Stimulated activated CD4-positive, alpha-beta T cell treated with anti-CD3 and anti-CD28 coated beads, Interleukin-12 subunit alpha, Interleukin-12 subunit beta, amount 100 ng/mL, for 48 hours (primary cell): ENCODE data around the gene CRK.
"Not testable (repeated sequence)": the region's sequence is repeated elsewhere in the genome, so short reads cannot be mapped to it uniquely, and the experiment has no call there.

Experiments used
- DNase-seq, 3 donors: peaks; one replicate each; pipeline ENCODE4 v3.0.0-alpha.2; 2020; ENCODE audit warnings: low read depth in 2 of 3, low spot score in 1 of 3

The CRK gene

DNA sequence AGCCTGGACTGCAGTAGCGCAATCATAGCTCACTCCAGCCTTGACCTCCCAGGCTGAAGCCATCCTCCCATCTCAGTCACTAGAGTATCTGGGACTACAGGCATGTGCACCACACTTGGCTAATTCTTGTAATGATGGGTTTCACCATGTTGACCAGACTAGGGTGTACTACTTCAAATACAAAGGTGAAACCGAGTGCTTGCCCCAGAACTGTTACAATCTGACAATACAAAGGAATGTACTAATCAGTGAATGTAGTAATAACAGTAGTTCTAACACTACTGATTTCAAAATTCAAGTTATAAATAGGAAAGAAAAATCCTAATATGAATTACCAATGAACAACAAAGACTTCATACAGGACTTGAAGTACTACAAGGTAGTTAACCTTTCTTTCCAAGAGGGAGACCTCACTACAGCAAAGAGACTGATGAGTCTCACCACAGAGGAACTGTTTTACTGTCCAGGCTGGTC lies 24.4 kb downstream of the CRK start:
- DNase-seq: no peak

DNA sequence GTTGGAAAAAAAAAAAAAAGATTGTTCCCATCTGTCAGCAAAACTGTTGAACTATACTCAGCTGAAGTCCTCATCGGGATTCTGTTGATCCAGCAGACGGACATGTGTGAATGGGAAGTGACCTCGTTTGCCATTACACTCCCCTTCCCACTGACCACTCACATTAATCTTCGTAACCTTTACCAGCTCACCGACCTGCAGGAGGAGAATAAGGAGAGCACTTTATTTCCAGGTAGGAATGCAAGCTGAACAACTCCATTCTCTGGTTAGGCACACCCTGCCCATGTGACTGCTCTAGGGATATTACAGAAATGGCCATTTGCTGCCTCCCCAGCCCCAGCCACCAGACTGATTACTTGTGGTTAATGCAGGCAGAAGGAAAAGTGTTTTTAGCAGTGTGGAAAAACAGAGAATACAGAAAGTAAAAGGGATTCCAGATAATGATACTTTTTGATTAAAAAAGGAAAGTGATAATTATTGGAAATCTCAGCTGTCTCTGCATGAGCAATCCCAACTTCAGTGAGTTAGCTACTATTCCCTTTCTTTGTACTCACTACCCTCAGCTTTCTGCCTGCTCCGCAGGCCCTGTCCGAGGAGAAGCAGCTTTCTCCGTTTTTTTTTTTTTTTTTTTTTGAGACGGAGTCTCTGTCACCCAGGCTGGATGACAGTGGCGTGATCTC lies 32.4 kb downstream of the CRK start:
- no peak for DNase-seq

DNA sequence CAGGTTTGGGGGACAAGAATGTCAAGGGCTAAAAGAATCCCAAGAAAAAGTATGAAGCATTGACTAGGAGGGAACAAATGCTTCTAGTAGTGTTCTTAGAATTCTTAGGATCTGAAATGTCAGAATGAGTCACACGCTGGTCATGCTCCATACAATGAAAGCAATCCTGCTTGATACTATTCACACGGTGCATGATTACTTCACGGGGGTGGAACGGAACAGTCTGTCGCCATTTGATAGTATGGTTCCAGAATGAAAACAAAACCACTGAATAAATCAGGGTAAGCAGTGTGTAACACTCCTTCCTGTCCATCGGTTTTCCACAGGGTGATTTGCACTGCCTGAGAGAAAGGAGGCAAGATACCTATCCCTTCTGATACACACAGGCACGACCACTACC lies 33.1 kb downstream of the CRK start:
- DNase-seq: no peak

DNA sequence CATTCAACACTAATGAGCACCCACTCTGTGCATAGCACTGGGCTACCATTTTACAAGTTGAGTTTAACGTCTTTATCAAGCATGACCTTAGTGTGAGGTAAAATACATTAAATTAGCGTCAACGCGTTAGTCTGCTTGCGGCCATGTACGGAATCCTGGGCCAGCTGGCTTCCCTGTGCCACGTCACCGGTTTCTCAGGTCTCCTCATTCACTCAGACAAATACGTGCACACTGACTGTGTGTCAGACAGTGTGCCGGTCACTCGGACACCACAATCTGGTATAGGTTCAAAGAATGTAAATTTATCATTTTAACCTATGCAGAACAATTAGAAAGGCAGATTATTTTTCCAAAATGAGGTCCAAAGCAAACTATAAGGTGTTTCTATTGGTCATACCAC lies 34.6 kb downstream of the CRK start:
- DNase-seq: no peak

DNA sequence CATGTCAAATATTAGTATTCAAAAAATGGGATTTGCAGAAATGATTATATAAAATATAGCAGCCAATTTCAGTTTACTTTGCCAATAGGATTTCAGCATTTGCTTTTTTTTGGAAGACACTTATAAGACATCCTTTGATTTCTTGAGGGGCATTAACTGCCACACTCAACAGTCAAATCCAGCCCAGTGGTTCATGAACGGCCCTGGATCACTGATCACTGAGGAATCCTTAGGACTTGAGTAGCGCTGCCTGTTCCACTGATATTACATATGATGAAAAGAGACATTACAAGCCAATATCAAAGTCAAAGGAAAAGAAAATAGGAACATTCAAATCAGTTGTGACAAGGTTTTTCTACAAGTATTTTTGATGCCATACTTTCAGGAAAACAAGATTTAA lies 35.1 kb downstream of the CRK start:
- no peak for DNase-seq

DNA sequence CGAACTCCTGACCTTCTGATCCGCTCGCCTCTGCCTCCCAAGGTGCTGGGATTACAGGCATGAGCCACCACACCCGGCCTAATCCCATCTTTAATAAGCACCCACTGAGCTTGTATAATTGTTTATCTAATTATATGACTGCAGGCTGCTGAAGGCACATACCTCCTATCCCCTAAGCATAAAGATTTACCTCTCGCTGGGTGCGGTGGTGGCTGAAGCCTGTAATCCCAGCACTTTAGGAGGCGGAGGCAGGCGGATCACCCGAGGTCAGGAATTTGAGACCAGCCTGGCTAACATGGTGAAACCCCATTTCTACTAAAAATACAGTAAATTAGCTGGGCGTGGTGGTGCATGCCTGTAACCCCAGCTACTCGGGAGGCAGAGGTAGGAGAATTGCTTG lies 35.9 kb downstream of the CRK start:
- DNase-seq: no peak

DNA sequence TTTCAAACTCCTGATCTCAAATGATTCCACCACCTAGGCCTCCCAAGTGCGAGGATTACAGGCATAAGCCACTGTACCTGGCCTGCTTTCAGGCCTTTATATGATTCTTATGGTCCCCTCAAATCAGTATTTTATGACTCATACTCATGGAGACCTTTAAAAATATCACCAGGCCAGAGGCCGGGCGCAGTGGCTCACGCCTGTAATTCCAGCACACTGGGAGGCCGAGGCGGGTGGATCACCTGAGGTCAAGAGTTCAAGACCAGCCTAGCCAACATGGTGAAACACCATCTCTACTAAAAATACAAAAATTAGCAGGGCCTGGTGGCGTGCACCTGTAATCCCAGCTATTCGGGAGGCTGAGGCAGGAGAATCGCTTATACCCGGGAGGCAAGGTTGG lies 37.6 kb downstream of the CRK start:
- DNase-seq: not testable (repeated sequence)

DNA sequence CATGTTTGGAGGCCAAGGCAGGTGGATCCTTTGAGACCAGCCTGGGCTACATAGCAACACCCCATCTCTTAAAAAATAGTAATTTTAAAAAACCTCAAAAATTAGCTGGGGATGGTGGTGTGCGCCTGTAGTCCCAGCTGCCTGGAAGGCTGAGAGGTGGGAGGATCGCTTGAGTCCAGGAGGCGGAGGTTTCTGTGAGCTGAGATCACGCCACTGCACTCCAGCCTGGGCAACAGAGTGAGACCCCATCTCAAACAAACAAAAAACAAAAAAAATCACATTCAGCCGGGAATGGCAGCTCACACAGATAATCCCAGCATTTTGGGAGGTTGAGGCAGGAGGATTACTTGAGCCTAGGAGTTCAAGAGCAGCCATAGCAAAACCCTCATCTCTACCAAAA lies 39.6 kb downstream of the CRK start:
- DNase-seq: no peak

DNA sequence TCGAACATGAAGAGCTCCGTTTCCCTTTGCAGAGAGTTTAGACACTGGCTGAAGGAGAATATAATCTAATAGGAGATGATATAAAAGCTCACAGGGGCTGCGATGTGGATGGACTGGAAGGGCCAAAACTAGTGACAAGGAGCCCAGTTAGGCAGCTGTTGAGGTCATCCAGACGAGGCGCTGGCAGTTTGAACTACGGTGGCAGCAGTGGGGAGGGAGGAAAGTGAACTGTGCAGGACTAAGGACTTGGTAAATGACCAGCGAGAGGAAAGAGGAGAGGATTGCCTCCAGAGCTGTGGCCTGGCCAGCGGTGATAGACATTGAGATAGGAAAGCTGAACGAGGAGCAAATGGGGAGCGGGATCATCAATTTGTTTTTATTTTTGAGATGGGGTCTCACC lies 41.4 kb downstream of the CRK start:
- no peak for DNase-seq

DNA sequence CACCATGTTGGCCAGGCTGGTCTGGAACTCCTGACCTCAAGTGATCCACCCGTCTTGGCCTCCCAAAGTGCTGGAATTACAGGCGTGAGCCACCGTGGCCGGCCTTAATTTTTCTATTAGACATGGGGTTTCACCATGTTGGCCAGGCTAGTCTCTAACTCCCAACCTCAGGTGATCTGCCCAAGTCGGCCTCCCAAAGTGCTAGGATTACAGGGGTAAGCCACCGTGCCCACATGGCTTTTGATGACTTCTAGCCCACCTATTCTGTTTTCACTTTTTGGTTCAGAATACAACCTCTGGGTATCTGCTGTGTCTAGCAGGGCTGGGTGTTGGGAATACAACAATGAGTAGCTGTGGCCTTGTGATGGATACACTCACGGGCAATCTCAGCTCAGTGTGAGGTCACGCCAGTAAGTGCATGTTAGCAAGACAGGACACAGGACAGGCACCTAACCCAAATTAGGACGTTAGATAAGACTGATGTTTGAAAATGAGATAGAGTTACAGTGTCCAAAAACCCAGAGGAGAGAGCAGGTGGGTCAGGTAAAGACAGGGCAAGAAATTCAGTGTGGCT lies 41.9 kb downstream of the CRK start:
- DNase-seq: no peak

DNA sequence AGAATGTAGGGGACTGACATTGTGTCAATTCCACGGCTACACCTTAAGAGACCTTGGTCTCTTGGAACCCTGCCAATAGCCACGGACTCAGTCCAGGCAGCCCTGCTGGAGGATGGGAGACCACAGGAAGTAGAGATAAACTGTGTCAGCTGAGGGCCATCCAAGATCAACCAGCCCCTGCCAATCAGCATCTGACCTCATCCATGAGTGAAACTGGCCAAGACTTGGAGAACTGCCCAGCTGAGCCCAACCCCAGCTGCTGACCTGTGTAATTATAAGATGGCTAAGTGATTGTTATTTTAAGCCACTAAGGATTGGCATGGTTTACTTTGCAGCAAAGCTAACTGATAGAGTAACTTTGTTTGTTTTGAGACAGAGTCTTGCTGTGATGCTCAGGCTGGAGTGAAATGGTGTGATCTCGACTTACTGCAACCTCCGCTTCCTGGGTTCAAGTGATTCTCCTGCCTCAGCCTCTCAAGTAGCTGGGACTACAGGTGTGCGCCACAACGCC lies 42.7 kb downstream of the CRK start:
- no peak for DNase-seq

DNA sequence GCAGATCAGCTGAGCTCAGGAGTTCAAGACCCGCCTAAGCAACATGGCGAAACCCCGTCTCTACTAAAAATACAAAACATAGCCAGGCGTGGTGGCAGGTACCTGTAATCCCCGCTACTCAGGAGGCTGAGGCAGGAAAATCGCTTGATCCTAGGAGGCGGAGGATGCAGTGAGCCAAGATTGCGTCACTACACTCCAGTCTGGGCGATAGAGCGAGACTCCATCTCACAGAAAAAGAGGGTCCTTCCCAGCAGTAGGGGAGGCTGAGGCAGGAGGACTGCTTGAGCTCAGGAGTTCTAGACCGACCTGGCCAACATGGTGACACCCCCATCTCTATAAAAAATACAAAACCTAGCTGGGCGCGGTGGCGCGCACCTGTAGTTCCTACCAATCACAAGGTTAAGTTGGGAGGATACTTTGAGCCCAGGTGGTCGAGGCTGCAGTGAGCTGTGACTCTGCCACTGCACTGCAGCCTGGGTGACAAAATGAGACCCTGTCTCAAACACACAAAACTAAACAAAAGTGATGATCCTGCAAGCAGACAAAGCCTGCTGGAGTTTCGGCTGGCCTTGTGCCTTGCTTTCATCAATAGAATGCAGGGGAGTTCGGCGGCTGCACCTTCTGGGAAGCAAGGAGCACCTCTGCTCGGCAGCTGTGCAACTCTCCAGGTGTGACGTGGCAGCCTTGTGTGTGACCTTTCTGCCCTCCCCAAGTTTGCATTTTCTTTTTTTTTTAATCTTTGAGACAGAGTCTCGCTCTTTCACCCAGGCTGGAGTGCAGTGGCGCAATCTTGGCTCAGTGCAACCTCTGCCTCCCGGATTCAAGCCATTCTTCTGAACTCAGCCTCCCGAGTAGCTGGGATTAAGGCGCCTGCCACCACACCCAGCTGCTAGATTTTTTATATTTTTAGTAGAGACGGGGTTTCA lies 43.6 kb downstream of the CRK start:
- DNase-seq: no peak

DNA sequence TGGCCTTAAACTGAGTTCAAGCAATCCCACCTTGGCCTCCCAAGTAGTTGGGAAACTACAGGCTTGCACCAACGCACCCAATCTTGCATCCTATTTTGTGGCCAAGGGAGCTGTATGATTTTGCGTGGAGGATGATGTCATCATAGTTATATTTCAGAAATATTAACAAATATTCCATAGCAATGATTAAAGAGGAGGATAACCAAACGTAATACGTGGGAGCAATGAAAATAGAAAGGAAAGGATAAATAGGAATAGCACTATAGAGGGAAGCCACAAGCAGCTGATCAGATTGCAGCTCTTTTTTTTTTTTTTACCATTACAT lies 53.8 kb downstream of the CRK start:
- DNase-seq: no peak

DNA sequence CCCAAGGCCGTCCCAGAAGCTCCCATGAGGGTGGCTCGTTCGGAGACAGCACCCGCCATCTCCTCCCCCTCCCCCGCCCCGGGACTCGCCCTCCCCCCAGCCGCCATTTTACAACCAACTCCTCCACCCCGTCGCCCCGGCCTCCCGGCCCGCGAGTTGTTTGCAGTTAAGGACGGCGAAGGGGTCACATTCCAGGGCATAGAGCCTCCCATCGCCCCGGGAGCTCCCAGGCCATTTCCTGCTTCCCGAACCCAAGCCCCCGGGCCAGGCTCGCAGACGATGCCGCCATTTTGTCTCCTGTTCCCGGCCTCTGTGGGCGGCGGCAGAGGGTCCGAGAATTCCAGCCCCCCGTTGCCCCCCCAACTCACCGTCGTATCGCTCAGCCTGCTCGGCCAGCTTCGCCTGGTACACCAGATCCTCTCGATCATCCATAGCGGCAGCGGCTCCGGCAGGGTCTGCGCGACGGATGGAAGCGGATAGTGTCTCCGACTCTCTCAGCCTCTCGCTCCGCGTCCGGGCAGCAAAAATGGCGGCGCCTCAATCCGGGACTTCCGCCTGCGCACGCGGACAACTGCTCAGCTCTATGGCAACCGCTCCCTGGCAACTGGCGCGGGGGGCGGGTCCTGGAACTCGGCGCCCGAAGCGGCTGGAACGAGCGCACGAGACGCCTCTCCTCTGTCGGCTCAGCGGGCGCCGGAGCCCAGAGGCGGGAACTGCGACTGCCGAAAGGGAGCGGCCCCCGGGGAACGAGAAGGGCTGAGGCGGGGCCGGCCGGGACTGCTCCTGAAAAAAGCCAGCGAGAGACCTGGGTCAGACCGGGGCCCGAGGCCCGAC lies 56.1 kb downstream of the CRK start, which contains the start of gene YWHAE:
TSS of gene YWHAE (minus strand) at position 544 of the 834 bp plus-strand sequence. CDS start at position 432, 112 bp downstream.
- DNase-seq: peak; percentile 93 to 97 (median 97)

DNA sequence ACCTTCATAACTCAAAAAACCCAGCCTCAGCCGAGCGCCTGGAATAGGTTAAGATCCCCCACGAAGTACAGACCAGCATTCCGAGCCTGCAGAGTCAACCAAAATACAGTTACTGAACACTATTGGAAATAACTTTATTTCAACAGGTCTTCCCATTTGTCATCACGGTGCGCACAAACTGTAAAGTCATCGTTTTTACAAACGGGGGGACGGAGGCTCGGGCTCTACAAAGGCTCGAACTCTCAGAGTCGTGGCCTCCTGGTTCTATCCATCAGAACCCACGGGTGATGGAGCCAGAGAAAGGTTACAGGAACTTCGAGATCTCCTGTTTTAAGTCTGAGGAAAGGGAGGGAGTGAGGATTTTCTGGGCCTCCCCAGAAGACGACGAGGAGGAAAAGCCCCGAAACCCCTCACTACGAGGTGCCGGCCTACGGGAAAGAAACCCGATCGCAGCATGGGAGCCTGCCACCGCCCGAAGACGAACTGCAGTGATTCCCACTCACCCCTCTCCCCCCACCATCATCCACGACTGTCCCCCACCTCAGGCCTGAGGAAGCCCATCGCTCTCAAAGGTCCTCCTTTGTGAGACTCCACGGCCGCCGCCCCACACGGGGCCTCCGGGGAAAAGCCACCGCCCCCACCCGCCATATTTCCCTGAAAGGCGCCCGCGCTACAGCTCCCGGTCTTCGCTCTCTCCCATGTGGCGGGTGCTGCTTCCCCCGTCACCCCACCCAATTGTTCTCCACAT lies 56.9 kb downstream of the CRK start:
- DNase-seq: peak in 2 of 3 donors; percentile 23 to 53

DNA sequence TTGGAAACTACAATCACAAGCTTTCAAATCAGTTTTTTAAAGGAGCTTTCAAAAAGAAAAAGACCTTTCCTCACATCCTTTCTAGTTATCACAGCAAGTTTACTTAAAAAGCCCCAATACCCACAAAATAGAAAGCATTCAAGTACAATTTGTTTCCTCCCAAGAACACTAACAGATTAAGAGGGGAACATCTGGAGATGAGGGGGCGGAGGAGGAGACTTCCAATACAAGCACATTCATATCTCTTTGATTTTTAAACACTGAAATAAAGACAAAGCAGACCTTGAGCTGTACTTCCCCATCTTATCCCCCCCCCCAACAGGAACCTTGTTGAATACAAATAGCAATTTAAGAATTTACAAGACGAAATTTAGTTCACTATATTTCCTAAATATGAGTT lies 58.0 kb downstream of the CRK start:
- no peak for DNase-seq

DNA sequence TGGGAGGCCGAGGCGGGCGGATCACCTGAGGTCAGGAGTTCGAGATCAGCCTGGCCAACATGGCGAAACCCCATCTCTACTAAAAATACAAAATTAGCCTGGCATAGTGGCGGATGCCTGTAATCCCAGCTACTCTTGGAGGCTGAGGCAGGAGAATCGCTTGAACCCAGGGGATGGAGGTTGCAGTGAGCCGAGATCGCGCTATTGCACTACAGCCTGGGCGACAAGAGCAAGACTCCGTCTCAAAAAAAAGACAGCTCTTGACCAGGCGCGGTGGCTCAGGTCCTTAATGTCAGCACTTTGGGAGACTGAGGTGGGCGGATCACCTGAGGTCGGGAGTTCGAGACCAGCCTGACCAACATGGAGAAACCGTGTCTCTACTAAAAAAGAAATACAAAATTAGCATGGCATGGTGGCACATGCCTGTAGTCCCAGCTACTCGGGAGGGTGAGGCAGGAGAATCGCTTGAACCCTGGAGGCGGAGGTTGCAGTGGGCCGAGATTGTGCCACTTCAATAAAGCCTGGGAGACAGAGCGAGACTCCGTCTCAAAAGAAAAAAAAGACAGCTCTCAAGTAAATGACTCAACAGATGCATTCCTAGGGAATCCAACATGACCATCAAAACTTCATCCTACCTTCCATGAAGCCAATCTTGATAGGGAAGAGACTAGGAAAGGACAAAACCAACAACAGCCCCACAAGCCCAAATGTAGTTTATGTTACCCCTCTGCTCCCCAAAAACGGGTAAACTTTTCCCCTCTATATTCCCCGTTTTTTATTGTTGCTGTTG lies 60.0 kb downstream of the CRK start:
- DNase-seq: not testable (repeated sequence)

DNA sequence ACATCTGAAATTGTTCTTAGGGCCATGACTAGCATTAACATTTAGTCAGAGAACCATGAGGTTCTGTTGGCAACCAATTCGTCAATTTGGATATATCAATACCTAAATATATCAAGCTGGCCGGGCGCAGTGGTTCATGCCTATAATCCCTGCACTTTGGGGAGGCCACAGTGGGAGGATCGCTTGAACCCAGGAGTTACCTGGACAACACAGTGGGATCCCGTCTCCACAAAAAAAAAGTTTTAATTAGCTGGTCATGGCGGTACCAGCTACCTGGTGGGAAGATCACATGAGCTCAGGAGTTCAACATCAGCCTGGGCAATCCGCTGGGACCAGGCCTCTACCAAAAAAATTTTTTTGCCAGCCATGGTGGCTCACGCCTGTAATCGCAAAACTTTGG lies 64.5 kb downstream of the CRK start:
- no peak for DNase-seq
